IMR-90 (cell line): ENCODE measurements around the gene NOD2. TPM values are rescaled to one million over a fixed set of nuclear protein-coding genes. Genes with fewer than 3 reads are reported as not detected.

Experiments
- ATAC-seq: fragments of 200-7000 bp; cut with Tn5 transposase; 2 replicates; pipeline ENCODE4 v1.9.1; 2020; ENCODE audit warnings: low read depth, mild to moderate bottlenecking, moderate library complexity
- BruUV-seq: library from RNA; stranded (reverse); fragments of 400-500 nt; replicated peaks from 2 replicates; lab custom pipeline; 2021; lab: Mats Ljungman, UMichigan
- CTCF ChIA-PET: fragments of 300-600 bp; formaldehyde crosslinking; extraction: SDS; loops from one replicate; lab custom pipeline; 2021; ENCODE audit warnings: antibody characterized with exemption; lab: Yijun Ruan, JAX
- POLR2A ChIA-PET: fragments of 300-600 bp; sonication (Branson Sonifier 250); formaldehyde crosslinking; loops from one replicate; lab custom pipeline; 2022; ENCODE audit warnings: antibody characterized with exemption; ENCODE audit not compliant: unreplicated experiment; lab: Charles Lee
- DNase-seq: peaks from one replicate; pipeline ENCODE4 v3.0.0; 2013
- H2AFZ ChIP-seq: replicated peaks from 2 replicates; pipeline ENCODE3; 2013; ENCODE audit warnings: low read length, mild to moderate bottlenecking; ENCODE audit not compliant: poor library complexity
- H2AK5ac ChIP-seq: 2 replicates; pipeline ENCODE4 v1.6.1; 2013; ENCODE audit warnings: low read depth, low read length, inconsistent platforms
- H2AK9ac ChIP-seq: replicated peaks from 2 replicates; pipeline ENCODE3; 2013; ENCODE audit warnings: mild to moderate bottlenecking, low read depth, low read length, moderate library complexity; ENCODE audit not compliant: poor library complexity
- H2BK120ac ChIP-seq: 2 replicates; pipeline ENCODE4 v1.6.1; 2013; ENCODE audit warnings: low read depth, low read length, inconsistent platforms
- H2BK15ac ChIP-seq: 3 replicates; pipeline ENCODE4 v1.6.1; 2013; ENCODE audit warnings: low read depth, low read length, inconsistent platforms
- H2BK20ac ChIP-seq: 2 replicates; pipeline ENCODE4 v1.6.1; 2013; ENCODE audit warnings: low read depth, mild to moderate bottlenecking, inconsistent platforms, low read length, moderate library complexity
- H2BK5ac ChIP-seq: 2 replicates; pipeline ENCODE4 v1.6.1; 2013; ENCODE audit warnings: mild to moderate bottlenecking, low read depth, low read length, inconsistent platforms; ENCODE audit not compliant: poor library complexity, severe bottlenecking
- H3K14ac ChIP-seq: replicated peaks from 2 replicates; pipeline ENCODE4 v1.6.1; 2013; ENCODE audit warnings: low read depth, low read length, inconsistent platforms
- H3K18ac ChIP-seq: 2 replicates; pipeline ENCODE4 v1.6.1; 2013; ENCODE audit warnings: low read depth, low read length, control low read depth
- H3K23ac ChIP-seq: 2 replicates; pipeline ENCODE4 v1.6.1; 2013; ENCODE audit warnings: low read depth, low read length, inconsistent platforms
- H3K27ac ChIP-seq: 2 replicates; pipeline ENCODE4 v1.5.1; 2013; ENCODE audit warnings: mild to moderate bottlenecking, control low read depth, low read length; ENCODE audit not compliant: insufficient read depth
- H3K27me3 ChIP-seq: 2 replicates; pipeline ENCODE4 v1.6.1; 2013; ENCODE audit warnings: low read length; ENCODE audit not compliant: control insufficient read depth, insufficient read depth
- H3K36me3 ChIP-seq: 2 replicates; pipeline ENCODE4 v1.6.1; 2013; ENCODE audit warnings: low read length, mixed read lengths; ENCODE audit not compliant: control insufficient read depth, insufficient read depth
- H3K4ac ChIP-seq: 2 replicates; pipeline ENCODE4 v1.6.1; 2013; ENCODE audit warnings: low read depth, low read length, inconsistent platforms
- H3K4me1 ChIP-seq: 2 replicates; pipeline ENCODE4 v1.6.1; 2013; ENCODE audit warnings: low read length, mixed read lengths; ENCODE audit not compliant: control insufficient read depth, insufficient read depth
- H3K4me2 ChIP-seq: 2 replicates; pipeline ENCODE4 v1.6.1; 2013; ENCODE audit warnings: low read depth, mild to moderate bottlenecking, control low read depth, low read length, moderate library complexity
- H3K4me3 ChIP-seq: 2 replicates; pipeline ENCODE4 v1.5.1; 2013; ENCODE audit warnings: low read depth, mild to moderate bottlenecking, control low read depth, low read length, moderate library complexity; ENCODE audit not compliant: insufficient read depth
- H3K56ac ChIP-seq: 2 replicates; pipeline ENCODE4 v1.6.1; 2013; ENCODE audit warnings: low read length, inconsistent platforms; ENCODE audit not compliant: insufficient read depth; ENCODE audit errors: extremely low read depth
- H3K79me1 ChIP-seq, 2 experiments: 2 replicates each; pipeline ENCODE4 v1.6.1; 2013; ENCODE audit warnings: low read length in 2 of 2, inconsistent platforms in 1 of 2, low read depth in 1 of 2
- H3K9ac ChIP-seq: 2 replicates; pipeline ENCODE4 v1.6.1; 2013; ENCODE audit warnings: low read depth, low read length, control low read depth
- H3K9me1 ChIP-seq: 2 replicates; pipeline ENCODE4 v1.6.1; 2013; ENCODE audit warnings: low read length, inconsistent platforms; ENCODE audit not compliant: insufficient read depth
- H3K9me3 ChIP-seq: 2 replicates; pipeline ENCODE4 v1.6.1; 2013; ENCODE audit warnings: low read length; ENCODE audit not compliant: control insufficient read depth, insufficient read depth
- H4K20me1 ChIP-seq: 2 replicates; pipeline ENCODE4 v1.6.1; 2013; ENCODE audit warnings: low read length, inconsistent platforms; ENCODE audit not compliant: insufficient read depth
- H4K5ac ChIP-seq: 2 replicates; pipeline ENCODE4 v1.6.1; 2013; ENCODE audit warnings: mild to moderate bottlenecking, low read depth, low read length, control low read depth
- H4K8ac ChIP-seq, 2 experiments: 2 replicates each; pipeline ENCODE4 v1.6.1; 2013; ENCODE audit warnings: low read depth in 2 of 2, low read length in 2 of 2, control low read depth in 1 of 2, inconsistent platforms in 1 of 2
- H4K91ac ChIP-seq: 2 replicates; pipeline ENCODE4 v1.6.1; 2013; ENCODE audit warnings: low read depth, low read length, inconsistent platforms; ENCODE audit not compliant: insufficient read depth
- CEBPB ChIP-seq: IDR thresholded peaks from 2 replicates; pipeline ENCODE4 v1.6.1; 2012; ENCODE audit warnings: low read depth, low read length, improper control_type of control experiment
- MAZ ChIP-seq: IDR thresholded peaks from 2 replicates; pipeline ENCODE4 v1.6.1; 2012; ENCODE audit warnings: low read depth, mild to moderate bottlenecking, low read length, improper control_type of control experiment, moderate library complexity, borderline replicate concordance
- NFE2L2 ChIP-seq: fragments of 150-350 bp; IDR thresholded peaks from 2 replicates; pipeline ENCODE4 v1.6.1; 2016; ENCODE audit warnings: low read depth, mild to moderate bottlenecking, low read length
- WGBS, 2 experiments: methylation state at CpG; one replicate each; pipeline versions ENCODE4 v1.1.5 to v1.1.7; 2013; ENCODE audit warnings: missing lambda C conversion rate in 2 of 2; ENCODE audit not compliant: insufficient read length in 1 of 2; ENCODE audit errors: extremely low coverage in 2 of 2; 5-methylcytosine and 5-hydroxymethylcytosine counted together
- dilution Hi-C: fragments of 300-500 bp; cut with HindIII; formaldehyde crosslinking; loops from one replicate; pipeline ENCODE4 v1.14.3; 2018; ENCODE audit warnings: low sequenced_read_pairs; ENCODE audit not compliant: unreplicated experiment
- in situ Hi-C: fragments of 300-500 bp; cut with MboI; formaldehyde crosslinking; loops from 3 replicates; pipeline ENCODE4 v1.14.3; 2019; ENCODE audit warnings: low sequenced_read_pairs, inconsistent platforms, mixed read lengths
- intact Hi-C: fragments of 100-400 bp; cut with micrococcal nuclease; formaldehyde crosslinking; loops from 2 replicates; pipeline ENCODE4 v1.10.0; 2022
- polyA plus RNA-seq, 3 experiments: library from polyadenylated mRNA; depleted of rRNA; stranded (reverse); fragments of >200 nt; gene quantifications; 2 replicates each; pipeline ENCODE4 v1.2.3, GENCODE V29; 2012; ENCODE audit warnings: low replicate concordance in 1 of 3
- total RNA-seq: library from RNA; depleted of rRNA; stranded (reverse); fragments of >200 nt; gene quantifications from 2 replicates; pipeline ENCODE4 v1.2.3, GENCODE V29; 2012

NOD2 gene
- total and polyA plus RNA-seq, 2 of the 4 experiments (the other 2 are of a cell fraction): not detected

GRCh38 chr16:50696126-50696525 is 2.7 kb downstream of the NOD2 start:
- Histone ChIP-seq H3K36me3 (no peaks in the 10 kb centered on the region), H3K27ac (no peak overlapping the region), H3K23ac (no peak overlapping the region), H3K4me1 (no peaks in the 10 kb centered on the region), H3K4me2 (no peak overlapping the region), H4K91ac (no peak overlapping the region), H2BK20ac (no peak overlapping the region), H3K56ac (no peak overlapping the region), H3K79me1 (no peaks in the 10 kb centered on the region), H2BK120ac (no peak overlapping the region), H2AK9ac (no peak overlapping the region), H4K8ac (no peak overlapping the region), H2AFZ (no peak overlapping the region), H3K18ac (no peak overlapping the region), H4K5ac (no peak overlapping the region), H2AK5ac (no peak overlapping the region), H4K20me1 (no peaks in the 10 kb centered on the region), H3K27me3 (peaks cover 15% of the 10 kb centered on the region), H3K4ac (no peak overlapping the region), H3K9ac (no peak overlapping the region), H3K9me1 (0 out of 2 replicates have a peak, but pooled peaks cover 4% of the 10 kb centered on the region), H2BK15ac (no peak overlapping the region), H2BK5ac (no peak overlapping the region), H3K4me3 (no peak overlapping the region), H3K9me3 (no peaks in the 10 kb centered on the region), H3K14ac (no peak overlapping the region)
- TF ChIP-seq NFE2L2 (no peak), CEBPB (no peak), MAZ (no peak)
- ATAC-seq: no peak
- POLR2A ChIA-PET: no interaction called here
- no TSS peak for BruUV-seq
- intact Hi-C loops: no loop called here
- no peak for DNase-seq
- CTCF ChIA-PET: no interaction called here
- in situ Hi-C loops: no loop called here
- dilution Hi-C loops: no loop called here
- no CpG with 5 or more reads among the region's 5 CpGs for WGBS, 2 experiments
